GM19328 (cell line): Measurements from ENCODE around the gene CREB5.

ENCODE experiments used
- ATAC-seq: cut with Tn5 transposase; IDR thresholded peaks from one replicate; pipeline ENCODE4 v1.9.1; 2021; ENCODE audit warnings: mild to moderate bottlenecking, moderate library complexity; ENCODE audit not compliant: unreplicated experiment

The CREB5 gene

GRCh38 chr7:28509251-28510025 is 97.1 kb downstream of the CREB5 start:
- peak; percentile 64 for ATAC-seq

- ATAC-seq, result no peak
Measured at GRCh38 chr7:28510026-28510369, 97.7 kb downstream of the CREB5 start.

GRCh38 chr7:28512668-28513440 is 100.5 kb downstream of the CREB5 start:
- ATAC-seq, result no peak

- no peak for ATAC-seq
Measured at GRCh38 chr7:28516390-28517172, 104.3 kb downstream of the CREB5 start.

DNA sequence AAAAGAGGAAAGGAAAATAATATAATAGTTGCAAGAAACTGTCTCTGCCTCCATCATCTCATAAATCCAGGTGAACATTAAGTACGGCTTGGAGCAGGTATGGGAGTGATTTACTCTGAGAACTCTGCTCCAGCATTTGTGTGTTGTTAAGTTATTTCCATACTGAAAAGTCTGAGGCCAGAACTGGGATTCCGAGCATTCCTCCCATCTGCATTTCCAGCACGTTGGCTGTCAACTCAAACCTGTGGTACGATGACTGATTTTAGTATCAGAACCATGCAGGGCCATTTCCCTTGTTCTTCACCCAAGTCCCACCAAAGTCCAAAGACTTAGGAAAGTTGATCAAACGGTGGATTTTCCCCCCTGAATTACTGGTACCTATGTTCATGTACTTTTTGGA is 104.9 kb downstream of the CREB5 start:
- no peak for ATAC-seq

DNA sequence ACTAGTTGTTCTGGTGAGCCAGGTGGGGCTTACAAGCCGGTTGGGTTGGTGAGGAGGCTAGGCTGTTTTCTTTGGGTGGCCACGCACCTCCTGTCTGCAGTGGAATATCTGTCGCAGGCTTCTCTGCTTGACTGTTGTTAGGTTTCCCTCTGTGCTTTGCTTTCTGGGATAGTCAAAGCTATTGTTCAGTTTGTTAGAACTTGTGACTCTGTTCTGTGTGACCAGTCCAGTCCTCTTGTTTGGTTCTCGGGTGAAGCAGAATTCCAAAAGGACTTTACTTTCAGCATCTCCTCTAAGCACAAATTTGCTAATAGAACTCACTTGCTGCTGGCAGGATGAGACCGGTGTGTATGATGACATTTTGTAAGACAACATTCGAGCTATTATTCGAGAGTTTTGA is 105.3 kb downstream of the CREB5 start:
- no peak for ATAC-seq

DNA sequence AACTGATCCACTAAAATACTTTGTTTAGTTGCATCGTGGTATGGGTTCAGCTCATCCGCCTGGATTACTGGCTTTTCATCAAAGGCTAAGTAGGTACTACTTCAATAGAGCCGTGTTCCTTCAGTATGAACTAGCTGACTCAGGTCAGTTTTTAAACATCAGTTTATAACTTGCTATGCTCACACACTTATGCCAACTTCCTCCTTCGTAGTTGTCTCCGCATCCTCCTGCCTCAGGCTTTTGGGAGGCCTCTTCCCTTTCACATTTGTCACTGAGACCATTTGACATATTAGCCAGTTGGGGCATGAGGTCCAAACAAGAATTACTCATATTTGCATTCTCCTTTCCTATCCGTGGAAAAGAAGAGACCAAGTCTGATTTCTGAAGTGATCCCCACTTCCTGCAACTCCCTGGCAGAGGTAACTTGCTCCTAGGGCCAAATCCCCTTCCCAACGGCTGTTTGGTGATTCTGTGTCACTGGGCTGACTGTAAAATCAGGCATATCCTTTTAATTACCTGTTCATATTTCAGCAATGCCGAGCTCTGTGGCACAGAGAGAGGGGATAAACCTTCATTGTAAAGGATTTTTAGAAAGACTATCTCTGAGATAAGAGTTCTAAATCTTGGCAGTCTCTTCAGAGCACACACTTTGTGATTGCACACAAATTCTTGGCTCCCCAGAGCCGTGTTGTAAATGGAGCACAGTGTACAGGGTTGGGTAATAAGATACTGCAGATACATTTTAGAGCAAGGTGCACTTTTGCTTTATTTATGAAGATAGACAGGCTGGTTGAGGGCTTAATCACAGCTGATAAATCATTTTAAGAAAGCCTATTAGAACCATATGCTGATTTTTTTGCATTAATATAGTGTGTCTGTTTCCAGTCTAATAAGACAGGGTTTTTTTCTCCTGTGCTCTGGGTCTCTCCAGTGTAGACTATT is 108.0 kb downstream of the CREB5 start:
- no peak for ATAC-seq

- ATAC-seq, result no peak
Measured at GRCh38 chr7:28524978-28525377, 112.7 kb downstream of the CREB5 start.

DNA sequence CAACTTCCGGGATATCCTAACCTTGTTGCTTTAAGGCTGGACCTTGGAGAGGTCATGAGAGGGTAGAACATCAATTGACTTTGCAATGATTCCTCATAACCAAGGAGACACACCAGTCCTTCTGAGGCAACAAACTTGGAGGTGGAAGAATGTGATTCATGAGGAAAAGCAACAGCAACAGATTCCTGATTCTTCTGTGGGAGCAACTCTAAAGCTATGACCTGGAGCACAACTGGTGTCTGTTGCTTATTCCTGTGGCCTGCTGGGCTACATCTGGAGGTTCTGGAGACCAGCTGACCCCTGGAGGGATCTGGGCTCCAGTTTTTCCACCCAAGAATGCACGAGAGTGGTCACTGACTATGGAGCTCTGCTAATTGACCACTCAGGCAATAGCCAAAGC is 116.6 kb downstream of the CREB5 start:
- no peak for ATAC-seq

GRCh38 chr7:28529755-28530154 is 117.4 kb downstream of the CREB5 start:
- ATAC-seq, result no peak

DNA sequence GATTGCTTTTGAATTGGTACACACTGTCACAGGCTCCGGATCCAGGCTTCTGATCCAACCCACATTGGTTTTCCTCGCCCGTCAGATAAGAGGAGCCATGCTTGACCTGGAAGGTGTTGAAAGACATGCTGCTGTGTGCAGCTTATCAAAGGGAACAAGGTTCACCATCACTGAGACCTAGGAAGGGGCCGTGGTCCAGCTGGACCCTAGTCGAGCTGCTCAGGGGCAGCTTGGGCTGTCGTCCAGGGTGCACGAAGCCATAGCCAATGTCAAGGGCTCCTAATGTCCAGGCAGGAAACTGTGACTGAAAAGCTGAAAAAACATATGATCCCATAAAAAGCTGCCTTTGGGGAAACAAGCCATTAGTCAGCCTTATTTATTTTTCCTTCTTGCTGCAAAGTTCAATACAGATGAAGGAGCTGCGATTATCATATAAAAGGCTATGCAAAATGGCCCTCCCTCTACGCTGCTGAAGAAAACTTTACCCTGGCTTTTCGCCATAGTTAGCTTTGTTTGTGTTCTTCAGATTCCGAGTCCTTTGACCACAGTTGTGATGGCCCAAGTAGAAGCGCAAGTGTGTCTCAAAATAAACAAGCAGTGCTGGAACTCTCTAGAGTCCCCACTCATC is 118.0 kb downstream of the CREB5 start:
- no peak for ATAC-seq

DNA sequence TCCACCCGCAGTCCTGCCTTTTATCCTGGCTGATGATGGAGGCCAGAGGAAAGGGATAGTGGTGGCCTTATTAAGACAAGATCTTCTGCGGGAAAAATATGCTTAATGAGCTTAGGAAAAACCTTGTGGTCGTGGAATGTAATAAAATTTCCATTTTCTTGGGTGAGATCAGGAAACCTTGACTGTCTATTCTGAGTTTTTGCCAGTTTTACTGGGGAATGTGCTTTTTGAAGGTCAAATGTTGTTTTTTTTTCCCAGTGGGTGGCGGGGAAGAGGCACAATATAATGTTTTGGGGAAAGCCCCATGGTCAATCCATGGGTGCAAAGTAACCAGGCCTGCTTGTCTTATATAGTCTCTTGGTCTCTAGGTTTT is 118.5 kb downstream of the CREB5 start:
- no peak for ATAC-seq

DNA sequence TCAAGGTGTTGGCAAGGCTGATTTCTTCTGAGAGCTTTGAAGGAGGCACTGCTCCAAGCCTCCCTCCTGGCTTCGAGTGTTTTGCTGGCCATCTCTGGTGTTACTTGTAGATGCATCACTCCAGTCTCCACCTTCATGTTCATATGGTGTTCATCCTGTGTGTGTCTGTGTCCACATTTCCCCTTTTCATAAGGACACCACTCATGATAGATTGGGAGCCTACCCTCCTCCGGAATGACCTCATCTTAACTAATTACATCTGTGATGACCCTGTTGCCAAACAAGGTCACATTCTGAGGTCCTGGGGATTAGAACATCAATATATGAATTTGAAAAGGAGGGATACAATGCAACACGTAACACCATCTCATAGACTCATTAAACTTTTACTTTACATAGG is 119.0 kb downstream of the CREB5 start:
- ATAC-seq, result no peak

- no peak for ATAC-seq
Measured at GRCh38 chr7:28532181-28532580, 119.9 kb downstream of the CREB5 start.

GRCh38 chr7:28533267-28533666 is 120.9 kb downstream of the CREB5 start:
- ATAC-seq, result no peak

- ATAC-seq, result no peak
Measured at GRCh38 chr7:28533731-28534531, 121.6 kb downstream of the CREB5 start.

DNA sequence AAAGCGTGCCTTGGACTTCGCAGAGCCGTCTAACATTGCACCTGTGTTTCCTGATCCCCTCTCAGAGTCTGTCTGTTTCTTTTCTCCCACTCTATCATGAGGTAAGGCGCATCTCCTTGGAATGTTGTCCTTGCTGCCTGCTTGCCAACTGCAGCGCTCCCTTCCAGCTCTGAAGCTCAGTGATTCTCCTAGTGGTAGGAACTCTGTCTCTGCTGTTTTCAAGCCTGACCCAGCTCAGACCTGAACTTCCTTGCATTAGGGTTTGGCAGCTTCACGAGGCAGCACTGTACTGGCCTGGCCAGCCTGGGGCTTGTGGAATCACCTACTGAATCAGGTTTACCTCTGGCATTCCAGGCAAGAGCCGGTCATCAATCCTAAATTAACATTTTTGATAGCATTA is 123.9 kb downstream of the CREB5 start:
- ATAC-seq, result no peak

- ATAC-seq, result peak; percentile 93
Measured at GRCh38 chr7:28539289-28539981, 127.1 kb downstream of the CREB5 start.

- ATAC-seq, result no peak
Measured at GRCh38 chr7:28542410-28542809, 130.1 kb downstream of the CREB5 start.
